Measurements from ENCODE around the gene CCNL1. TPM values are rescaled to one million over a fixed set of nuclear protein-coding genes. Genes with fewer than 3 reads are reported as not detected.

The CCNL1 gene
- total and polyA plus RNA-seq, 2 experiments from 2014 or later = 87.6 to 223 TPM

DNA sequence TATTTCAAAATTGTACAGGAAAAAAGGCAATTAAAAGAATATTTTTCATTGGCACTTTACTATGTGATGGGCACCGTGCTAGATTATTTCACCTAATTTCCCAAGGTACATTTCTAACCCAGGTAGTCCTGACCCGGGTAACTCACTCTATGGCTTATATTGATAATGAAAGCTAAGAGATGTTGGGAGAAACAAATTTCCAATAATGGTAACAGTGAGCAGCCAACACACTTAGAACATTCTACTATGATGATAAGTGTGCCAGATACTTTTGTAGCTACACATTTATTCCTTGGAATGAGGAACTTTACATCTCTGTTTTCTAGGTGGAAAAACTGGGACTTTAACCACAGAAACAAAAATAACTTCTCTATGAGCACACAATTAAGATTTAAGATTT is 7.5 kb downstream of the CCNL1 start:
- TF ChIP-seq, protein P1, sequence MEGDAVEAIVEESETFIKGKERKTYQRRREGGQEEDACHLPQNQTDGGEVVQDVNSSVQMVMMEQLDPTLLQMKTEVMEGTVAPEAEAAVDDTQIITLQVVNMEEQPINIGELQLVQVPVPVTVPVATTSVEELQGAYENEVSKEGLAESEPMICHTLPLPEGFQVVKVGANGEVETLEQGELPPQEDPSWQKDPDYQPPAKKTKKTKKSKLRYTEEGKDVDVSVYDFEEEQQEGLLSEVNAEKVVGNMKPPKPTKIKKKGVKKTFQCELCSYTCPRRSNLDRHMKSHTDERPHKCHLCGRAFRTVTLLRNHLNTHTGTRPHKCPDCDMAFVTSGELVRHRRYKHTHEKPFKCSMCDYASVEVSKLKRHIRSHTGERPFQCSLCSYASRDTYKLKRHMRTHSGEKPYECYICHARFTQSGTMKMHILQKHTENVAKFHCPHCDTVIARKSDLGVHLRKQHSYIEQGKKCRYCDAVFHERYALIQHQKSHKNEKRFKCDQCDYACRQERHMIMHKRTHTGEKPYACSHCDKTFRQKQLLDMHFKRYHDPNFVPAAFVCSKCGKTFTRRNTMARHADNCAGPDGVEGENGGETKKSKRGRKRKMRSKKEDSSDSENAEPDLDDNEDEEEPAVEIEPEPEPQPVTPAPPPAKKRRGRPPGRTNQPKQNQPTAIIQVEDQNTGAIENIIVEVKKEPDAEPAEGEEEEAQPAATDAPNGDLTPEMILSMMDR (IDR thresholded peaks at IDR 0.05; ENCODE audit: low read depth, low read length) = no peak
- no peak for DNase-seq (ENCODE audit: low read depth in 1 of 2, low spot score in 1 of 2)
- Histone ChIP-seq H3K27ac (no peak overlapping the region), H3K4me3 (no peak overlapping the region), H3K9me3 (ENCODE audit: low read depth) (no peaks in the 10 kb centered on the region), H3K4me1 (ENCODE audit: low read depth) (peaks cover 33% of the 10 kb centered on the region), H3K36me3 (peaks cover 93% of the 10 kb centered on the region), H3K27me3 (no peaks in the 10 kb centered on the region)

DNA sequence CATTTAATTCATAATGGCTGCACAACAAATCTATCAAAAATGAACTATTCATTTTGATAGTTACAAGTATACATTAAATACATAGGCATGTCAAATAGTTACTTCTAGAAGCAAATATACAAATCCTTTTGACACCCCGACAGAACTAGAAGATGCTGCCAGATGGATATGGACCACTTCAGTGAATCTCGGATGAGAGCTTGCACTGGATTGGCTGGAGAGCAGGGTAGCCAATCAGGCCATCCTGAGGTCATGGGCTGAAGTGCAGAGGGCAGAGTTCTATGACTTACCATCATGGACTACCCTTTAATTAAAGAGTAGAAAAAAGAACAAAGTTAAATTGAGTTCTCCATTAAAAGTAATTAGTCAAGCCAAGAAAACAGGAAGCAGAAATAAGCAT is 8.3 kb downstream of the CCNL1 start:
- Histone ChIP-seq H3K4me3 (no peak overlapping the region), H3K9me3 (ENCODE audit: low read depth) (no peaks in the 10 kb centered on the region), H3K27me3 (no peaks in the 10 kb centered on the region), H3K36me3 (peaks cover 93% of the 10 kb centered on the region), H3K4me1 (ENCODE audit: low read depth) (peaks cover 25% of the 10 kb centered on the region), H3K27ac (no peak overlapping the region)
- no peak for DNase-seq (ENCODE audit: low read depth in 1 of 2, low spot score in 1 of 2)
- TF ChIP-seq, protein P1 (IDR thresholded peaks at IDR 0.05; ENCODE audit: low read depth, low read length) = no peak

DNA sequence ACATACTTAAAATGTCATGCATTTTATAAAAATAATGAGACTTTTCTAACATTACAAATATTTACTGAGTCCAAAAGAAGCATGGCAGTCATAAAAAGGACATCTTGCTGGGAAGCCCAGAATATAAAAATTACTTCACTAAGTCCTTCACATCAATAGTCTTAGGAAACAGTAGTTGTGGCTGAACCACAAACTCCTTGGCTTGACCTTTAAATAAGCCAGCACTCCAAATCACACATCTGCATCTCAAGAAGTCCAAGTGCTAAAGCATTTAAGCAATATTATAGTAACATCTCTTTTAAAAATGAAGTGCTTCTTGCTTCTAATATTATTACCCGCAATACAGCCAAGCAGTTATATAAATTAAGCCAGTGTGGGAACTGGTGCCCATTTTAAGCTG is 8.8 kb downstream of the CCNL1 start:
- no peaks in the 10 kb centered on the region for H3K27me3 ChIP-seq
- TF ChIP-seq, protein P1 (IDR thresholded peaks at IDR 0.05; ENCODE audit: low read depth, low read length) = no peak
- H3K36me3 ChIP-seq = peaks cover 89% of the 10 kb centered on the region

DNA sequence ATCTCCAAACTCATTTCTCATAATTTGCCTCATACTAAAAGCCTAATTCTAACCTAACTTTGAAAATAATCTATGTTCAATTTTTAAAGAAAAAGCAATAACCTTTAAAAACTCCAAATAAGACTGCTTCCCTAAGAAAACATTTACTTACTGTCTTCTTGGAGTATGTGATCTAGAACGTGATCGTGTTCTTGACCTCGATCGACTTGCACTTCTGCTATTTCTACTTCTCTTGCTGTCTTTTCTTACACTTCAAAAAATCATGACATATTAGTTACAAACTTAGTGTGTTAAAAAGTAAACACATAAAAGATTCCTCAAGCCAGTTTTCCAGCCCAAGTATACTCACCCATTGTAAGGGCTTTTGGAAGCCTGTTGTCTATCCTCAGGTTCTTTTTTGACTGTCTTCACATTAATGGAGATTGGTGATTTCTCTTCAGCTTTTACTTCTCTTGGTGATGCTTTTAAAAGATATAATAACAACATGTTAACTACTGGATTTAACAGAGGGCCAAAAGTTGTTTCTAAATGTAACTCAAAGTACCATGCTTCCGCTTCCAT is 10.7 kb downstream of the CCNL1 start:
- H3K4me1 ChIP-seq (ENCODE audit: low read depth) = peaks cover 2% of the 10 kb centered on the region
- H3K36me3 ChIP-seq = peaks cover 82% of the 10 kb centered on the region
- TF ChIP-seq, protein P1 (IDR thresholded peaks at IDR 0.05; ENCODE audit: low read depth, low read length) = no peak

More for the DNA sequence above, 8.8 kb downstream of the CCNL1 start:
- Histone ChIP-seq H3K9me3 (ENCODE audit: low read depth) (no peaks in the 10 kb centered on the region), H3K27ac (no peak overlapping the region), H3K4me3 (no peak overlapping the region), H3K4me1 (ENCODE audit: low read depth) (peaks cover 20% of the 10 kb centered on the region)
- no peak for DNase-seq (ENCODE audit: low read depth in 1 of 2, low spot score in 1 of 2)

DNA sequence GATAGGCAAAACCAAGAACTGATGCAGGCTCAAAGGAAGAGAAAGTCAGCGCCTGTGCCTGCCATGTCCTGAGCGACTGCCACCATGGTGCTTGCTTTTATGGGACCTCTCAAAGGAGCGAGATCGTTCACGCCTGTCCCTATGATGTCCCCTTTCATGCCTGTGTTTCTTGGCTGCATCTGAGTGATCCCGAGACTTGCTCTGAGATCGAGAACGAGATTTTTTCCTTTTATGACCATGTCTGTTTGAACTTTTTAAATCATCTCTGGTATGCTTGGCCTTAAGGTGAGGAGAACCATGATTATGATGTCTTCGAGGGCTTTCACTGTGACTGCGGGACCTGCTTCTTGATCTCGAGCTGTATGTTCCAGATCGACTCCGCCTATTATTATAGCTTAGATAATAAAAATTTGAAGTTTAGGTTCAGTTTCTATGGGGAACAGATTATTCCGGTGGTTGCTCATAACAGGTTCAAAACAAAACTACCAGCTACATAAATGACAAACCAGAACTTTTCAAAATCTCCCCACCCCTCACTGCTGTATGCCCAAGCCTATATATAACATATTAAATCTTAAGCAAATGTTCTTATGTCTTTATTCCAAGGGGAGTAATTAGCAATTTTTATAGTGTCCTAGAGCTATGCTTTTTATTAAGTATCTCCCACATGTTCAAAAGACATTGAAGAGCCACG is 11.6 kb downstream of the CCNL1 start:
- H3K27ac ChIP-seq = no peak overlapping the region
- no peaks in the 10 kb centered on the region for H3K27me3 ChIP-seq

More for the DNA sequence above, 10.7 kb downstream of the CCNL1 start:
- no peak for DNase-seq (ENCODE audit: low read depth in 1 of 2, low spot score in 1 of 2)
- H3K27ac ChIP-seq = no peak overlapping the region
- H3K9me3 ChIP-seq (ENCODE audit: low read depth) = no peaks in the 10 kb centered on the region
- H3K27me3 ChIP-seq = no peaks in the 10 kb centered on the region
- no peak overlapping the region for H3K4me3 ChIP-seq

More for the DNA sequence above, 11.6 kb downstream of the CCNL1 start:
- Histone ChIP-seq H3K36me3 (peaks cover 85% of the 10 kb centered on the region), H3K4me3 (no peak overlapping the region), H3K9me3 (ENCODE audit: low read depth) (no peaks in the 10 kb centered on the region), H3K4me1 (ENCODE audit: low read depth) (no peaks in the 10 kb centered on the region)
- TF ChIP-seq, protein P1 (IDR thresholded peaks at IDR 0.05; ENCODE audit: low read depth, low read length) = no peak
- no peak for DNase-seq (ENCODE audit: low read depth in 1 of 2, low spot score in 1 of 2)
